AG08396 (cell line): Measurements from ENCODE around the gene NTNG2.
"Not testable (repeated sequence)": the region's sequence is repeated elsewhere in the genome, so short reads cannot be mapped to it uniquely, and the experiment has no call there.

ENCODE experiments used
- DNase-seq: peaks from one replicate; pipeline ENCODE4 v3.0.0; 2012; ENCODE audit warnings: low spot score, mixed read lengths

NTNG2 gene

DNA sequence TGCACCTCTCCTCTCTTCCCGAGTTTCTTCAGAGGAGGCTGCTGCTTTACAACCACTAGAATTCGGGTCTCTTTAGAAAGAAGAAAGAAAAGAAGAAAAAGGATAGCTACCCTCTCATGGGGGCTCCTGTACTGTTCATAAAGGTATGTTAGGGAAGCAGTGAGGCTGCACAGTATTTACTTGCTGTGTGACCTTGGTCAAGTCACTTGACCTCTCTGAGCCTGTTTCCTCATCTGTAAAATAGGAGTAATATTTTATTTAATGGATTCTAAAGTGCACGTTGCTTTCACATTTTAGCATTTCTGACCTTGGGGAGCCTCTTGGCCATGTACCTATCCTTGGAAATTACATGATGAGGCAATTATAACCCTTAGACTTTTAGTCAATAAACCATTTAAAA, 104.2 kb downstream of the NTNG2 start:
- no peak for DNase-seq

GRCh38 chr9:132267660-132268059, 105.8 kb downstream of the NTNG2 start:
- DNase-seq: no peak

DNA sequence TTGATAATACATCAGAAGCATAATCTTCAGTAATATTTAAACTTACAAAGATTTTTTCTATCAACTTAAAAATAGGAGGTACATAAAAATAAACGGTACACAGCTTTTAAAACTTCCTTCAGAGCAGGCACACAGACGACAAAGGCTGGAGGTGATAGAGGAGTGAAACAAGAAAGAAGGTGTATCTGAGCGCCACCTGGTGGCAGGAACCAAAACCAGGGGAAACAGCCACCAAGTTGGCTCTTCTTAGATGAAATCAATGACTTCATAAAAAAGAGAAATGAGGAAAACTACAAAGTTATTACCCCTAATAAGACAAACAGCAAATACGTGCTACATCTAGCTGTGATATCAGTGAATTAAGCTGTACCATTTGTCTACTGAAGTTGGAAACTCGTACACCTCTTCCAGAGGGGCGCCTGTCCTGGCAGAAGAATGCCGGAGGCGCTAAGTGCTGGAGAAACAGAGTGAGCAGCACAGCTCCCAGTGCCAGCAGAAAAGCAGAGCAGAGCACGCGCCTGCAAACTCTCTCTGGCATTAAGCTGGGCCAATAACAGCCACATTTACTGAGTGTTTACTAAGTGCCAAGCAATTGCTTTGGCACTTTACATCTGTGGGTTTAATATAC, 107.0 kb downstream of the NTNG2 start:
- peak; percentile 62 for DNase-seq

DNA sequence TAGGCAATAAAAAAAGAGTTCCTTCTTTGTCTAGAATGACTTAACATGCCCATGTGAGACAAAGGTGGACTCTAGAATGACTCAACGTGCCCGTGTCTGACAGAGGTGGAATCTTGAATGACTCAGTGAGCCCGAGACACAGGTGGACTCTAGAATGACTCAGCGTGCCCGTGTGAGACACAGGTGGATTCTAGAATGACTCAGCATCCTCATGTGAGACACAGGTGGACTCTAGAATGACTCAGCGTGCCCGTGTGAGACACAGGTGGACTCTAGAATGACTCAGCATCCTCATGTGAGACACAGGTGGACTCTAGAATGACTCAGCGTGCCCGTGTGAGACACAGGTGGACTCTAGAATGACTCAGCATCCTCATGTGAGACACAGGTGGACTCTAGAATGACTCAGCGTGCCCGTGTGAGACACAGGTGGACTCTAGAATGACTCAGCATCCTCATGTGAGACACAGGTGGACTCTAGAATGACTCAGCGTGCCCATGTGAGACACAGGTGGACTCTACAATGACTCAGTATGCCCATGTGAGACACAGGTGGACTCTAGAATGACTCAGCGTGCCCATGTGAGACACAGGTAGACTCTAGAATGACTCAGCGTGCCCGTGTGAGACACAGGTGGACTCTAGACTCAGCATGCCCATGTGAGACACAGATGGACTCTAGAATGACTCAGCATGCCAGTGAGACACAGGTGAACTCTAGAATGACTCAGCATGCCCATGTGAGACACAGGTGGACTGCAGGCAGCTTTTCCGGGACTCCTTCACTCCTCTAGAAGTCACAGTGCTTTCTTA, 108.1 kb downstream of the NTNG2 start:
- not testable (repeated sequence) for DNase-seq

- DNase-seq: no peak
Observed at GRCh38 chr9:132274861-132275260, 113.0 kb downstream of the NTNG2 start.

- no peak for DNase-seq
Observed at GRCh38 chr9:132283165-132283564, 121.3 kb downstream of the NTNG2 start.

DNA sequence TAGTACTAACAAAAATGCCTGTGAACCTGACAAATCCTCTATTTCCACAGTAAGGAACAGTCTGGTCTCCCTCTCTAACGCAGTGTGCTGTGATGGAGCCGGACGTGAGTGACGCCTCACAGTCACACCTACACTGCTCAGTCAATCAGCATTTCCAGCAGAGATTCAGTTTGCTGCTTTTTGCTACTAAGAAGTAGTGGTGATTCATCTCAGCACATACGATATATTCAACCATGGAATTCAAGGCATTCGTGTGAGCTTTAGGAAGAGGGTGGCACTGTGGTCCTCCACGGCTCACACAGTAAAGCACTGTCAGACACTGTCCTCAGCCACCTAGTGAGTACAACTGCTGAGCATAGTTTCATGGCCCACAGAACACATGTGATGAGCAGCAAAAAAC, 122.0 kb downstream of the NTNG2 start:
- peak; percentile 12 for DNase-seq

- DNase-seq: no peak
Observed at GRCh38 chr9:132287256-132287760, 125.5 kb downstream of the NTNG2 start.

DNA sequence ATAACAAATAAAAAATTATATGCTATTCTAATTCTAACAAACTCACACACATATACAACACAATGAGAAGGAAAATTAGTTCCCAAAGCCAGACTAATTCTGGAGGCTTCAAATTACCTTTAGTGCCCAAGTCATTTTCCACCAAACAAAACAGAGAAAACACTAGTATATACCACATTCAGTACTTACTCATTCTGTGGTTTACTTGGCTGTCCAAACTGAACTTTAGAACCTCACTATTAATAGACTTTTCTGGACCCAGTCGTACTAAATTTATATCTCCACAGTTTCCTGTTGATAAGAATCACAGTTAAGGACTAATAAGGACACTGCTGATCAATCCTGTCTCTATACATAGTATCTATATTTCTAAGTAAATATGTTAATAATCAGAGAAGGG, 126.5 kb downstream of the NTNG2 start:
- DNase-seq: peak; percentile 29

- no peak for DNase-seq
Observed at GRCh38 chr9:132288966-132289365, 127.1 kb downstream of the NTNG2 start.

DNA sequence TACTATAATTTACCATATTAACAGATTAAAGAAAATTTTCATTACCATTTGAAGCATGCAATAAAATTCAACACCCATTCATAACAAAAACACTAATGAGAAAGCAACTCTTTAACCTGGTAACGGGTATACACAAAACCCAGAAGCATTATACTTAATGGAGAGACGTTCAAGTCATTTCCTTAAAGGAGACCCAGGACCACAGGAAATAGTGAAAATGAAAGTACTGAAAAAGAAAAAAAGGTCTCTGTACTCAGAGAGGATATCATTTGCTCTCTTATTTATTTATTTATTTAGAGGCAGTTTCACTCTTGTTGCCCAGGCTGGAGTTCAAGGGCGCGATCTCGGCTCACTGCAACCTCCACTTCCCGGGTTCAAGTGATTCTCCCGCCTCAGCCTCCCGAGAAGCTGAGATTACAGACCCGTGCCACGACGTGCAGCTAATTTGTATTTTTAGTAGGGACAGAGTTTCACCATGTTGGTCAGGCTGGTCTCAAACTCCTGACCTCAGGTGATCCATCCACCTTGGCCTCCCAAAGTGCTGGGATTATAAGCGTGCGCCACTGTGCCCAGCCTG, 131.4 kb downstream of the NTNG2 start:
- no peak for DNase-seq
